Islet of Langerhans (tissue), 1 donor: ENCODE data around the gene AGO3.

Source experiments
- FAIRE-seq: peaks from one replicate; lab custom pipeline; 2011; peaks lifted over from hg19 to GRCh38; lab: Jason Lieb, UNC

AGO3 gene

DNA sequence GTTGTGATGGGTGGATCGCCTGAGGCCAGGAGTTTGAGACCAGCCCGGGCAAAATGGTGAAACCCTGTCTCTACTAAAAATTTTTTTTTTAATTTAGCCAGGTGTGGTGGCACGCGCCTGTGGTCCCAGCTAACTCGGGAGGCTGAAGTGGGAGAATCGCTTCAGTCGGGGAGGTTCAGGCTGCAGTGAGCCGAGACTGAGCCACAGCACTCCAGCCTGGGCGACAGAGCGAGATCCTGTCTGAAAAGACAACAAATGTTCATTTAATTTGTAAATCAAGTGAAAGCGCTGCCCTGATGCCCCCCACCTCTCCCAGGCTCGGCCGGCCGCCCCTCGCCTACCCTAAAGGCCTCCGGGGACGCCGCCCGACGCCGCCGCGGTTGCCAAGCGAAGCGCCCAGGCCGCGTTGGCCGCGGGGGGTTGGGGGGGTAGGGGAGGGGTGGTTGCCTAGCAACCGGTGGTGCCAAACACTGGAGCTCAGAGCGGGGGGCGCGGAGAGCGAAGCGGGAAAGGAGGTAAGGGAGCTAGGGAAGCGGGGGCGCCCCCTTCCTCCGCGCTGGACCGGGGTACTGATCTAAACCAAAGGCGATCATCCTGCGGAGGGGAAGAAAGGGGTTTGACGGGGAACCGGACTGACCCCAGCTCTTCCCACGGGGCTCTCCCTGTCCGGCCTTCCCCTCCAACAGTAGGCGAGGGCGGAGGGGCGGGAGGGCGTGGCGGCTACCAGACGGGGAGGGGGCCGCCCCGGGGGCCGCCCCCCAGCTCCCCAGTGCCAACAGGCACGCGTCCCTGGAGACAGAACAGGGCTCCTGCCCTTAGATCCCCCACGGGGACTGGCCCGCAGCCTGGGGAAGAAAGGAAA lies 153.0 kb downstream of the AGO3 start, which contains the start of gene TEKT2:
Gene TEKT2 (plus strand): TSS at position 460 of the 862 bp plus-strand sequence. CDS start 828 bp downstream, outside the sequence.
- no peak for FAIRE-seq

- FAIRE-seq: no peak
Observed at GRCh38 chr1:36084497-36085115, 153.7 kb downstream of the AGO3 start.

DNA sequence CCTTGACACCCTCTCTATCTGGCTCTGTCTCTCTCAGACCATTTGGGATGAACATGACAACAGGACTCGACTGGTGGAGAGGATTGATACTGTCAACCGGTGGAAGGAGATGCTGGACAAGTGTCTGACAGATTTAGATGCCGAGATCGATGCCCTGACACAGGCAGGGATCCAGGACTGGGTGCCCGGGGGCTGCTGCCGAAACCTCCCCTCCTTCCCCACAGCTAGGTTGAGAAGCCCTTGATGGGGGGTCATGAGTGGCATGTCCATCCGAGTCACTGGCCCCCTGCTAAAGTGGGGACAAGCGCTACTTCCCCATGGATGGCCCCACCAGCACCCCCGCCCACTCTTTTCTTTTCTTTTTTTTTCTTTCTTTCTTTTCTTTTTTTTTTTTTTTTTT lies 154.2 kb downstream of the AGO3 start:
- no peak for FAIRE-seq

DNA sequence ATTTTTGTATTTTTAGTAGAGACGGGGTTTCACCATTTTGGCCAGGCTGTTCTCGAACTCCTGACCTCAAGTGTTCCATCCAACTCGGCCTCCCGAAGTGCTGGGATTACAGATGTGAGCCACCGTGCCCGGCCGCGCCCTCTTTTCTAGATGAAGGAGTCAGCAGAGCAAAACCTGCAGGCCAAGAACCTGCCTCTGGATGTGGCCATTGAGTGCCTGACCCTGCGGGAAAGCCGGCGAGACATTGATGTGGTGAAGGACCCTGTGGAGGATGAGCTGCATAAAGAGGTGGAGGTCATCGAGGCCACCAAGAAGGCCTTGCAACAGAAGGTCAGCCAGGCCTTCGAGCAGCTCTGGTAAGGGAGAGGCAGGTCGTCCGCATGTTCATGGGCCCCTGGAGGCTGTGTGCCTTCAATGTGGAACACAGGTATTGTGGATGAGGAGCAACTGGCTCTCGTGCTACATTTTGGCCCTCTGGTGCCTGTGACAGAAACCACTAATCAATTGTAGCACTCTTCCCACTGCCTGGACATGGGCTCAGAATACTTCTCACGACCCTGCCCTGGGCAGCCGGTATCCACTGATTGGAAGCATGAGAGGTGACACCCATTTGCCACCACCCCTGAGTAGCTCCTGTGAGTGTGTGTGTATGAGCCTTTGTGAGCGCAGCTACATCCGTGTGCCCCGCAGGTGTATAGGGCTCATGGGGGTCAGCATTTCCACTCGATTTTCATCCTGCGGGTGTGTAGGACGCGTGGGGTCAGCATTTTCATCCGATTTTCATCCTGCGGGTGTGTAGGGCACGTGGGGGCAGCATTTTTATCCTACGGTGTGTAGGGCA lies 155.0 kb downstream of the AGO3 start:
- FAIRE-seq: no peak

- FAIRE-seq: no peak
Observed at GRCh38 chr1:36086529-36087232, 155.8 kb downstream of the AGO3 start.

DNA sequence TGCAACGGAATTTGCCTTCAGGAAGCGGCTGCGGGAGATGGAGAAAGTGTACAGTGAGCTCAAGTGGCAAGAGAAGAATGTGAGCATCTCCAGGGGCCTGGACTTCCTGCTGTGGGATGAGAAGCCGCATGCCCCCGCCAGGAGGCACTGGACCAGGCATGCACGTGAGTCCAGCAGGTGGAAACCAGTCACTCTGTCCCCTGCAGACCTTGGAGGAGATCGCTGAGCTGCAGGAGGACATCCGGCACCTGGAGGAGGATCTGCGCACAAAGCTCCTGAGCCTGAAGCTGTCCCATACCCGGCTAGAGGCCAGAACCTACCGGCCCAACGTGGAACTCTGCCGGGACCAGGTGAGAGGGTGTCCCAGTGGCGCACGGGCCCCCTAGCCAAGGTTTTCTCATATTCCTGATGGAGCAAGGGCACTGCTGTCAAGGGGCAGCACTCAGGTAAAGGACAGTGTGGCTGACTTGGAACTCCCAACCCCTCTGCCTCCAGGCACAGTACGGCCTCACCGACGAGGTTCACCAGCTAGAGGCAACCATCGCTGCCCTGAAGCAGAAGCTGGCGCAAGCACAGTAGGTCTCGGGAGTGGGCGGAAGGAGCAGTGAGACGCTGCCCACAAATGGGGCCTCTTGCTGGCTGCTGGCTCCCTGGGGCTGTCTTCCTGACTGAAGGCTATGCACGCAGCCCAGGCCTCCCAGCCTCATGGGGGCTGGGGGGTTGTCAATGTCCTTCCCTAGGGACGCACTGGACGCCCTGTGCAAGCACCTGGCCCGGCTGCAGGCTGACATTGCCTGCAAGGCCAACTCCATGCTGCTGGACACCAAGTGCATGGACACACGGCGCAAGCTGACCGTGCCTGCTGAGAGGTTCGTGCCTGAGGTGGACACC lies 156.6 kb downstream of the AGO3 start:
- no peak for FAIRE-seq

- FAIRE-seq: no peak
Observed at GRCh38 chr1:36088265-36088576, 157.3 kb downstream of the AGO3 start.

DNA sequence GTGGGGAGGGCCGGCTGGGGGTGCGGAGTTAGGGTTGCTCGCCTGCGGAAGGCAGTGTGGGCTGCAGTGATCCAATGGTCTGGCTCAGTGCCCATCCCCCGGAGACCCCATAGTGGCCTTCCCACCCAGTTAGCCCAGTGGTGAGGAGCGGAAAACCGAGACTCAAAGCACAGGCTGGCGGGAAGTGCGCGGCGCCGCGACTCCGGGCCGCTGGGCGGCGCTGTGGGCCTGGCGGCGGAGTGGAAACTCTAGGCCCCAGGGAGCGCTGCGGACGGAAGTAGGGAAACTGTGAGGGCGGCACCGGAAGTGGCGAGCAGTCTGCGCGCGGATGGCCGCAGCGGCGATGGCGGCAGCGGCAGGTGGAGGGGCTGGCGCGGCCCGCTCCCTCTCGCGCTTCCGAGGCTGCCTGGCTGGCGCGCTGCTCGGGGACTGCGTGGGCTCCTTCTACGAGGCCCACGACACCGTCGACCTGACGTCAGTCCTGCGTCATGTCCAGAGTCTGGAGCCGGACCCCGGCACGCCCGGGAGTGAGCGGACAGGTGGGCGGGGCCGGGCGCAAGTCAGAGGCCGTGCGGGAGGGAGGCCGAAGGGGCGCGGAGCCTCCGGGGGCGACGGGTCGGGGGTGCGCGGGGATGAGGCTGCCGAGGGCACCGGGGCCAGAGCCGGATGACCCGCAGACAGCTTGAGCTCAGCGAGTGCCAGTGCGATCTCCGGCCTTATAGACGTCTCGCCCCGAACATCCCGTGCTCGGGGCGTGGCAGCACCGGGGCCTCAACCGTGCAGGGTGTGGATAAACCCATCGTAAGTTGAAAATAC lies 157.9 kb downstream of the AGO3 start, which contains the start of gene ADPRS:
Gene ADPRS (plus strand): TSS at position 316 of the 816 bp plus-strand sequence. CDS start 13 bp downstream, at position 329.
- FAIRE-seq: no peak

- no peak for FAIRE-seq
Observed at GRCh38 chr1:36089393-36090121, 158.7 kb downstream of the AGO3 start.

DNA sequence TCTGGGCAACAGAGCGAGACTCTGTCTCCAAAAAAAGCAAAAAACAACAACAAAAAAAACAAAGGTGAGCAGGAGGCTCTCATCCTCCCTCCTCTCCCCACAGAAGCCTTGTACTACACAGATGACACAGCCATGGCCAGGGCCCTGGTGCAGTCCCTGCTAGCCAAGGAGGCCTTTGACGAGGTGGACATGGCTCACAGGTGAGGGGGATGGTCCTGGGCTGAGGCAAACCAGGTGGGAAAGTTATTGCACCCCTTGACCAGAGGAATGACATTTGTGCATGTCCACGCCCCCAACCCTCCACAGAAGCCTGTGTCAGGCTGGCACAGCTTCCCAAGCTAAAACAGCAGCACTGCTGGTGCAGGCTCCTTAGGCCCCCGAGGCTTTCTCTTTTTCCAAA lies 160.2 kb downstream of the AGO3 start:
- no peak for FAIRE-seq

GRCh38 chr1:36091698-36092097 lies 160.8 kb downstream of the AGO3 start:
- FAIRE-seq: no peak

DNA sequence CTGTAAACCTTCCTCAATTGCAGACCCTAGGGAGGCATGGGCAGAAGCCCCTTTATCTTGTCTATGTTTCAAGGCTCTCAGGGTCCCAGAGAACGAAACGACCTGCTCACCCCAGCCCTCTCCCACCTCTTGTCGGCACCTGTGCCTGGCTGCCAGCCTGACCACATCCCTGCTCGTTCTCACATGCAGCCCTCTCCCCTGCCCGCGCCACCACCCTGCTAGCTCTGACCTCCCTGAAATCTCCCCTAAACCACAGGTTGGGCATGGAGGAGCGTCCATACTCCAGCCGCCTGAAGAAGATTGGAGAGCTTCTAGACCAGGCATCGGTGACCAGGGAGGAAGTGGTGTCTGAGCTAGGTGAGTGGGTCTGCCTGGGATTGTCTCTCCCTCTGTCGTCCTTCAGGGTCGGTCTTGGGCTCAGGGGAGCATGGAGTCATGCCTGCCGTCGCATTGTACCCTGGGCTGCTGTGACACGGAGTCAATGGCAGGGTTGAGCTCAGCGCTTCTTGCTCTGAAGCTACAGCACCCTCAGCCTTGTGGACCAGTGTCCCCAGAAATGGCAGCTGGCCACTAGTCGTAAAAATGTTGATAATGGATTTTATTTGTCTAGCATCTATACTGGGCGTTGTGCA lies 161.4 kb downstream of the AGO3 start:
- FAIRE-seq: no peak

GRCh38 chr1:36092798-36093185 lies 161.9 kb downstream of the AGO3 start:
- no peak for FAIRE-seq

- FAIRE-seq: no peak
Observed at GRCh38 chr1:36093226-36093625, 162.3 kb downstream of the AGO3 start.

GRCh38 chr1:36093929-36094328 lies 163.0 kb downstream of the AGO3 start:
- FAIRE-seq: no peak

DNA sequence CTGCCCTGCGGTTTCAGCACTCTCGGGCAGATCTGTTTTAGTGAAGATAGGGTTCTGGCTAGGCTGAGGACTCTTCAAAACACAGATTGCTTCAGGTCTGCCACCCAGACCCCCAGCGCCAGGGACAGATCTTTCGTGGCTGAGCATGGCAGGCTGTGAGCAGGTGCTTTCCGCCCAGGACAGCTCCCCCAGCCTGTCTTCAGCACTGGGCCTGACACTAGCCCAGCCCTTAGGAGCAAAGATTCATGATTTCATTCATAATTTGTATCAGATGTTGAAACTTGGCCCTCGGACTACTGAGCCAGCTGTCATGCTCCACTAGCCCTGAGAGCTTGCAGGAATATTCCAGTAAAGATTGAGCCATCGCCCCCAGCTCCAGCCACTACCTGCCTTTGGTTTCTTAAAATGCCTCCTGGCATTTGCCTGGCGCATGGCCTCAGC lies 163.7 kb downstream of the AGO3 start:
- FAIRE-seq: no peak

GRCh38 chr1:36095760-36096405 lies 165.0 kb downstream of the AGO3 start:
- no peak for FAIRE-seq
